ENCODE results near the gene CERK. TPM values are rescaled to one million over a fixed set of nuclear protein-coding genes. Genes with fewer than 3 reads are reported as not detected.

CERK gene
- total and polyA plus RNA-seq, 11 donors = 17.8 to 125 (median 72.3) TPM

DNA sequence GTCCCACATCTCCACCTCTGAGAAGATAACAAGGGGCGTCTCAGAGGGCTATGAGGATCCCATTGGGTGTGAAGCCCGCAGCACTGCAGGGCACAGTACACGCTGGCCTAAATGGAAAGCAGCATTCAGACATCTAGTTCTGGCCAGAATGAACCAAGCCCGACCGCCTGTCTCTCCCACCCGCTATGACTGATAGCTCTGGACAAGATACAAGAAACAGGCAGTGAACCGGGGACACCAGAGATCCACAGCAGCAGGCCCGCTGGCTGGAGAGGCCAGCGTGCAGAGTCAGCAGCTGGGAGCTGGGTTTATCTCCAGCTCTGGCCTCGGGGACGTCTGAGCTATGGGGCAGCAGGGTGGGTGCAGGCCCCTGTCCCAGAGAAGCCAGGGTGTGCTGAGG is 9.6 kb downstream of the CERK start:
- no peaks in the 10 kb centered on the region for H3K9me3 ChIP-seq
- WGBS, 4 donors = 33 to 44% (median 40%) methylated on average over 8 to 11 of the region's 11 CpGs
- peaks cover 0 to 53% (median 4%) of the 10 kb centered on the region in 9 donors for H3K36me3 ChIP-seq
- peak; percentile 46 to 69 (median 58) for ATAC-seq
- TF ChIP-seq, protein P1, sequence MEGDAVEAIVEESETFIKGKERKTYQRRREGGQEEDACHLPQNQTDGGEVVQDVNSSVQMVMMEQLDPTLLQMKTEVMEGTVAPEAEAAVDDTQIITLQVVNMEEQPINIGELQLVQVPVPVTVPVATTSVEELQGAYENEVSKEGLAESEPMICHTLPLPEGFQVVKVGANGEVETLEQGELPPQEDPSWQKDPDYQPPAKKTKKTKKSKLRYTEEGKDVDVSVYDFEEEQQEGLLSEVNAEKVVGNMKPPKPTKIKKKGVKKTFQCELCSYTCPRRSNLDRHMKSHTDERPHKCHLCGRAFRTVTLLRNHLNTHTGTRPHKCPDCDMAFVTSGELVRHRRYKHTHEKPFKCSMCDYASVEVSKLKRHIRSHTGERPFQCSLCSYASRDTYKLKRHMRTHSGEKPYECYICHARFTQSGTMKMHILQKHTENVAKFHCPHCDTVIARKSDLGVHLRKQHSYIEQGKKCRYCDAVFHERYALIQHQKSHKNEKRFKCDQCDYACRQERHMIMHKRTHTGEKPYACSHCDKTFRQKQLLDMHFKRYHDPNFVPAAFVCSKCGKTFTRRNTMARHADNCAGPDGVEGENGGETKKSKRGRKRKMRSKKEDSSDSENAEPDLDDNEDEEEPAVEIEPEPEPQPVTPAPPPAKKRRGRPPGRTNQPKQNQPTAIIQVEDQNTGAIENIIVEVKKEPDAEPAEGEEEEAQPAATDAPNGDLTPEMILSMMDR (IDR thresholded peaks at IDR 0.05) = no peak
- TF ChIP-seq POLR2A (IDR thresholded peaks at IDR 0.05) = no peak
- H3K4me3 ChIP-seq = no peak overlapping the region
- no peaks in the 10 kb centered on the region for H3K27me3 ChIP-seq
- peak overlapping the region; percentile 46 to 99 (median 74) for H3K27ac ChIP-seq
- peak in 2 of 5 donors; percentile 32 to 57 for DNase-seq
- intact Hi-C loops (cut with DNase I) = loop anchor here in 5 of 10 donors (5.0 kb wide), 3 partner anchors 34 to 41 kb away; partner anchors contain the start of gene TBC1D22A (in 1 of the 5)
- H3K4me1 ChIP-seq = peaks cover 25 to 88% (median 71%) of the 10 kb centered on the region in 12 donors

DNA sequence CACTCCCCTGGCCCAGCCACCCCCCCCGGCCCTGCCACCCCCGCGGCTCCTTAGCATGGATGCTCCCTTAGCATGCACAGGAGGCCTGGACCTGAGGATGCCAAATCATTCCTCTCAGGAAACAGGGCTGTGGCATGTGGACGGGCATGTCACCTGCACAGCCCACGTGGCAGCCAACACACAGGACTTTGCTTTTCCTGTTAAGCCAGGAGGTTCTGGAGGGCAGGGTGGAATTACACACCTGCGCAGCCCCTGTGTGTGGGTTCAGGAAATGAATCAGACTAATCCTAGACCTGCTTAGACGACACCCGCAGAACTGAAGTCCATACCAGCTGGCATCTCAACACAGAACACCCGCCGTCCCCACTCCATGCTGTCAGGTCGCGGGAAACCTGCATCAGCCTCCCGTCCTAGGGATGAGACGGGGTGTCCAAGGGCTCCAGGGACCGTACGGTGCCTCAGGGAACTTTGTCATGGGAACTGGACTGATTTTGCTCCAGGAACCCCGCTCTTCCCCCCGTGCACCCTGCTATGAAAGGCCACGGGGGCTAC is 10.2 kb downstream of the CERK start:
- DNase-seq = peak in 1 of 5 donors; percentile 16
- Histone ChIP-seq H3K27ac (peak overlapping the region in 11 of 12 donors; percentile 47 to 99 (median 73)), H3K36me3 (peaks cover 0 to 53% (median 7%) of the 10 kb centered on the region in 9 donors), H3K4me1 (peaks cover 25 to 84% (median 69%) of the 10 kb centered on the region in 12 donors), H3K9me3 (no peaks in the 10 kb centered on the region), H3K27me3 (no peaks in the 10 kb centered on the region), H3K4me3 (no peak overlapping the region)
- 66 to 83% (median 81%) methylated on average over 6 to 19 of the region's 19 CpGs for WGBS, 4 donors
- TF ChIP-seq POLR2A (IDR thresholded peaks at IDR 0.05) = no peak
- TF ChIP-seq, protein P1 (IDR thresholded peaks at IDR 0.05) = no peak
- no peak for ATAC-seq
- intact Hi-C loops (cut with DNase I) = loop anchor here in 5 of 10 donors (5.0 kb wide), 3 partner anchors 34 to 41 kb away; partner anchors contain the start of gene TBC1D22A (in 1 of the 5)

DNA sequence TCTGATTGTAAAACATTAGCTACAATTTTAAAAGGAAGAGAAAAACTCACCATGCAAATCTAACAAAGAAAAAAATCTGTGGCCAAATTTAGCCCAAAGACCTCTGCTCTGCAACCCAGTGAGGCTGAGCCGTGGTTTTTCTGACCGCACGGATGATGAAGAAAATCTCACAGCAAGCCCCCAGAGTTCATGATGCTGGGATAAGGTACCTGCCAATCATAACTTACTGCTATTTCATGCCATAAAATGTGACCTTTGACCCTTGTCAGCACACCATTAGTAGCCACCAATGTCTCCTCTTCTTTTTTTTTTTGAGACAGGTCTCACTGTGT is 11.1 kb downstream of the CERK start:
- H3K27me3 ChIP-seq = no peaks in the 10 kb centered on the region
- H3K4me3 ChIP-seq = no peak overlapping the region
- intact Hi-C loops (cut with DNase I) = loop anchor here in 5 of 10 donors (5.0 kb wide), 3 partner anchors 35 to 40 kb away; partner anchors contain the start of gene TBC1D22A (in 1 of the 5)
- no peak for DNase-seq
- 88 to 96% (median 91%) methylated on average over 3 of the region's 3 CpGs for WGBS, 4 donors
- no peaks in the 10 kb centered on the region for H3K9me3 ChIP-seq
- peak overlapping the region in 1 of 12 donors; percentile 68 for H3K27ac ChIP-seq
- H3K36me3 ChIP-seq = peaks cover 0 to 51% (median 8%) of the 10 kb centered on the region in 9 donors
- ATAC-seq = no peak
- peaks cover 25 to 74% (median 61%) of the 10 kb centered on the region in 12 donors for H3K4me1 ChIP-seq
- TF ChIP-seq, protein P1 (IDR thresholded peaks at IDR 0.05) = no peak
- TF ChIP-seq POLR2A (IDR thresholded peaks at IDR 0.05) = no peak

All from heart left ventricle (tissue), 16 donors.